ENCODE measurements around the gene HERPUD2.
"Not testable (repeated sequence)": the region's sequence is repeated elsewhere in the genome, so short reads cannot be mapped to it uniquely, and the experiment has no call there.

The HERPUD2 gene

DNA sequence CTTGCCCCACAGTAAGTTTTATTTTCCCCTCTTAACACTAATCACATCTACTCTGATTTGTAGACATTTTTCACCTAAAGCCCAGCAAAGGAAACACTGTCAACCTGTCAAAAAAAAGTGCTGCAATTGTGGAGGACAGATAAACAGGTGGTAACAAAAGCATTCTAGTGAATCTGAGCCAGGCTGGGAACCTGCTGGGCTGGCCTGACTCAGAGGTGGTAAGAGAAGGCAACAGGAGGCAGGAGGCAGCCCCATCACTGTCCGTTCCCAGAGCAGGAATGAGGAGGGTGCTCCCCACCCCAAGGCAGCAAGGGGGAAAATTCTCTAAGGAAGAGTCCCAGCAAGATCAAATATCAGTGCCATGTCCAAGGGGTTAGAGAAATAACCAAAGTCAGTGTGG lies 19.5 kb upstream of the HERPUD2 start:
- no peak for DNase-seq (ENCODE audit: low read depth)

DNA sequence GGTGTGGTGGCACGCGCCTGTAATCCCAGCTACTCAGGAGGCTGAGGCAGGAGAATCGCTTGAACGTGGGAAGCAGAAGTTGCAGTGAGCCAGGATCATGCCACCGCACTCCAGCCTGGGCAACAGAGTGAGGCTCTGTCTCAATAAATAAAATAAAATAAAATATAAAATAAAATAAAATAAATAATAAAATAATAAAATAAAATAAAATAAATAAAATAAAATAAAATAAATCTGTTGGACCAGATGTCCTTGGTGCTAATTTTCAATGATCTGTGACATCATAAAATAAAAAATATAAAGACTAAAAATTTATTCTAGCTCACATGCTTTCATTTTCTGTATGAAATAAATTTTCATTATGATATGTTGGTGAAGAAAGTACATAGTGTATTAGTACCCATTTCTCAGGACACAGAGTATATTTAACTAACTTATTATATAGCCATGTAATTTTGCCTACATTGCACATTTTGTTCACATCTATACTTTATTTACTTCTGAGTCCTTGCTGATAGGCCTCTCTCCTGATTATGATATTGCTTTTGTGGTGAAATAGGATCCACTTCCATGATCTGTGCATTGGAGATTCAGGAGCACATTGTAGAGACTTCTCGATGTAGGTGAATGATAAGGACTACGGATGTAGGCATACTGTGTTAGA lies 17.8 kb upstream of the HERPUD2 start:
- no peak for DNase-seq (ENCODE audit: low read depth)

DNA sequence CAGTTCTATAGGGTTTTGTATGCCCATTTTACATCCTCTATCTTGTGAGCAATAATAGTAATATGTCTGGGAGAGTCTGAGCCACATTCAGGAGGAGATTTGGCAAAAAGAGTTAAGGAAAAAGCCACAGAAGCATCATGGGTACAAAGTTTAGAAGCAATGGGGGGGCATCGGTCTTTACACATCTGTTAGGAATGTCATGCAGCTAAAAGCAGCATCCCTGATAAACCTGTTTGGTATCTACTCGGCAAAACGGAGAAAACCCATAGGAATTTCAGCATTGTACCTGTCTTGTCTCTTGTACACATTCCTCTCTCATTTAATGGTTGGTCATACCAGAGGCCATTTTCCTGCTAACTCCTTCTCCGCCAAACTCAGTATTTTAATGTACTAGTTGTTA lies 12.5 kb upstream of the HERPUD2 start:
- DNase-seq (ENCODE audit: low read depth), result no peak

DNA sequence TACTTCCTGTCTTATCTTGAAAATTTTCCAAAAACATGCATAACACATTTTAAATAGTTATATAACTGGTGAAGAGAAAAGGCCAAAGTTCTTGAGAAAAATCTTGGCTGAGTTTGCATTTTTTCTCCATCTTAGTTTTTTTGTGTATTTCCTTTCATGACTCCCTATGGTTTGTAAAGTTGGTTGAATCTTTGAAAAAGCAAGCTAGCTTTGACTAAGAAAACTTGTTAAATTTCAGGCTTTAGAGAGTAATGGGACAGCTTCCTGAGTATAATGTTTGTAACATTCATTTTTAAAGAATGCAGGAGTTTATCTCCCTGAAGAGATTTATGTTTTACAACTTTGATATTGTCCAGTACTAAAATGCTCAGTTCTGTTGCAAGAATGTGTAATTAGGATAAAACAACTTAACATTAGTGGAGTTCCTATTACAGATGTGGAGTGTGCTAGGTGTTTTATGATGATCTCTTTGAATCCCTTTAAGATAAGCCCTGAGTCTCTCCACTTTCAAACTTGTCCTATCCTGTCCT lies 11.1 kb upstream of the HERPUD2 start:
- no peak for DNase-seq (ENCODE audit: low read depth)

DNA sequence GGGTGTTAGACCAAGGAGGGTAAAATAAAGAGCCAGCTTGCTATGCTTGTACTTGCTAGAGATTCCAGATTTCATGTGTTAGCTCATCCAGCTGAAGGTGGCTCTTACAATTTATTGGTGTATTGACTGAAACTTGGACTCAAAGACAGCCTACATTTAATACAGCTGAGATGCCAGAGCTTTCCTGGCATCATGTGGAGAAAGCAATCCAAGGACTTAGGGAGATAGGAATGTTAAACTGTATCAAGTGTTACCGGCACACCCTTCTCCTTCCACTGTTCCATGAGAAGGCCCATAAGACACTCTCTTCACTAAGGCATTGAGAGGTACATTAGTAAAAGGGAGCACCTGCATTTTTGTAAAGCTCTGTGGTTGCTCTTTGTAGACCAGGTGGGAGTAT lies 9.3 kb upstream of the HERPUD2 start:
- DNase-seq (ENCODE audit: low read depth), result no peak

DNA sequence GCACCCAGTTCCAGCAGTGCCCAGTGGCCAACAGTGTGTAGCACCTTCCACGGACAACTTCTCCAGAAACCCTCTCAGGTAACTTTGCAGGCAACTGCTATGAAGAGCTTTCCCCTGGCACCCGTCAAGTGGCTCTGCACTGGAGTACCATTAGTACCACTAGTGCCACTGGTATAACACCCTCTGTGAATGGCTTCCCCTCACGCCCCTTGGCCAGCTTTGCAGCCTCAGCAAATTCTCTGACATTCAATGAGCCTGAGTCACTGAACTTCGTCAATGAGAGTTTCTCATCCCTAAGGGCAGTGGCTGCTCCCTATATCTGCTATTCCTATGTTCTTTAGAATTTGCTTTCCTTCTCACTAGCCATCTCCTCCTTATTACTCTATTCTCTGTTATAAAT lies 7.6 kb upstream of the HERPUD2 start:
- no peak for DNase-seq (ENCODE audit: low read depth)

DNA sequence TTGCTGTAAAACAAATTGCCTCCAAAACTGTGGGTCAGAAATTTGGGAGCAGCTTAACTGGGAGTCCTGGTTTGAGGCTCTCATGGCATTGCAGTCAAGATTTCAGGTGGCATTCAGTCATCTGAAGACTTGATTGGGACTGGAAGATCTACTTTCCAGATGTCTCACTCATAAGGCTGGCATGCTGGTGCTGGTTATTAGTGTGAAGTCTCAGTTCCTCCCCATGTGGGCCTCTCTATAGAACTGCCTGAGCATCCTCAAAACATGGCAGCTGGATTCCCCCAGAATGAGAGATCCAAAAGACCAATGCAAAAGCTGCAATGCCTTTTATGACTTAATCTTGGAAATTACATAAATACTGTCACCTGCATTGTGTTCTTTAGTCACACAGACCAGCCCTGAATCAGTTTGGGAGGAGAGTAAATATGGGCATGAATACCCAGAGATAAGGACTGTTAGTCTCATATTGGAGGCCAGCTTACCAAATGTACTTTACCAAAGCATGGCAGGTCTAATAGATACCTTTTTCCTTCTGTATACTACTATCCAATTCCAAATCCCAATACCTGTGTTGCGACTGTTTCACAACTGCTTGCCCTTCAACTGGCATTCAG lies 6.5 kb upstream of the HERPUD2 start:
- no peak for DNase-seq (ENCODE audit: low read depth)

DNA sequence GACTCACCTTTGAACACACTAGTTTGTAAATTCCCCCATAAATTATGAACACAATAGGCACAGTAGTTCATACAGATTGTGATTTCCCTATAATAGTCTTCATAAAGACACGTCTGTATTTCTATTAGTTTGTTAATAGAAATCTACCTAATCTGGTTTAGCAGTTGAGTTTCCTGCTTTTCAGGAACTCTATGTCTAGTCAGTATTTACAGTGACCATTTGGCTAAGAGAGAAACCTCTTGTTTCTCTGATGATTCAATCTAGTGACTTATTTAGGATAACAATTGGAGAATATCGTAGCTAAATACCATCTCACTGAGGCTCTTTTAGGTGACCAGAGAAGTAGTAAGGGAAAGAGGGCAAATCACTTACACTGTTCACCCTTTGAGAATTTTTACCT lies 5.9 kb upstream of the HERPUD2 start:
- no peak for DNase-seq (ENCODE audit: low read depth)

DNA sequence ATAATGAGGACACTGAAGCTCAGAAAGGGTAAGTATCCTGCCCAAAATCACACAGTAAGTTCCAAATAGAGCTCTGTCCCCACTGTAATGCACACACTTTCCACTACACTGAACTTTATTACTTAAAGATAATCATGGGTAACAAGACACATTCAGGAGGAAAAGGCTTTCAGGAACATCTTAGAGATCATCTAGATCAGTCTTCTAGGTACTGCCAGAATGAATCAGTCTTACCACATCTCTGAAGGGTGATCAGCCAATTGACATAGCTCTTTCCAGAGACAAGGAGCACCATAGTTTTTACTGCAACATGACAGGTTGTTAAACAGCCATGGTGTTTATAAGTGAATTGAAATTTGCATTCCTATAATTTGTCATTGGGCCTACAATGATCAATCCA lies 5.4 kb upstream of the HERPUD2 start:
- DNase-seq (ENCODE audit: low read depth), result no peak

DNA sequence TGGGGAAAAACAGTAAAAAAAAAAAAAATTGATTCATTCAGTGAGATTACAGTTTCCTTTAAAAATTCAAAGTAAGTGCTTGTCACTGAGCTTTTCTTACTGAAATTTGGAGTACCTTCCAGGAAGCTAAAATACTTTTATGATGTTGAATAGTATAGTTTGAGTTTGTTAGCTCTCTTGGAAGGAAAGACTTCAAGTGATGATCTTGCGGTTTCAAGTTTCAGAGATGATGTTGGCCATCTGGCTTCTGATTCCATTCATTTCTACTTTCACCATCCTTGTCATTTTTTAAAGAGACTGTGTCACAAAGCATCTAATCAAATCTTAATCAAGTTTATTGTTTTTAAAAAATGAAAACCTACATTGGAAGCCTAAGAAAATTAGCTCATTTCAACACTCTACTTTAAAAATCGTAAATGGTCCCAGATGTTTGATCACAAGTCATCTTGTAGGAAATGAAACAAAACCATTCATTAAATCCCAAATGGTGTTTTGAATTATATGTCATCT lies 4.9 kb upstream of the HERPUD2 start:
- DNase-seq (ENCODE audit: low read depth), result no peak

DNA sequence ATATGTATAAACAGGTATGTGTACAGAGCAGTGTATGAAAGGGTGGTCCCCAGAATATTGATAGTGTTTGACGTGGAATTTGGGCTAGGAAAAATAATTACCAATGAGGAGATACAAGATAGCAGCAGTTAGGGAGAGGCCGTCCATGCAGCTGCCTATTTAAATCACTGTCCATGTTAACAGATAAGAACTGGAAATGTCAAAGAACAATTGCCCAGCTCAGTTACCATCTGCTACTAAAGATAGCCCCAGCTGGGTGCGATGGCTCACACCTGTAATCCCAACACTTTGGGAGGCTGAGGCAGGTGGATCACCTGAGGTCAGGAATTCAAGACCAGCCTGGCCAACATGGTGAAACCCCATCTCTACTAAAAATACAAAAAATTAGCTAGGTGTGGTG lies 3.4 kb upstream of the HERPUD2 start:
- not testable (repeated sequence) for DNase-seq (ENCODE audit: low read depth)

DNA sequence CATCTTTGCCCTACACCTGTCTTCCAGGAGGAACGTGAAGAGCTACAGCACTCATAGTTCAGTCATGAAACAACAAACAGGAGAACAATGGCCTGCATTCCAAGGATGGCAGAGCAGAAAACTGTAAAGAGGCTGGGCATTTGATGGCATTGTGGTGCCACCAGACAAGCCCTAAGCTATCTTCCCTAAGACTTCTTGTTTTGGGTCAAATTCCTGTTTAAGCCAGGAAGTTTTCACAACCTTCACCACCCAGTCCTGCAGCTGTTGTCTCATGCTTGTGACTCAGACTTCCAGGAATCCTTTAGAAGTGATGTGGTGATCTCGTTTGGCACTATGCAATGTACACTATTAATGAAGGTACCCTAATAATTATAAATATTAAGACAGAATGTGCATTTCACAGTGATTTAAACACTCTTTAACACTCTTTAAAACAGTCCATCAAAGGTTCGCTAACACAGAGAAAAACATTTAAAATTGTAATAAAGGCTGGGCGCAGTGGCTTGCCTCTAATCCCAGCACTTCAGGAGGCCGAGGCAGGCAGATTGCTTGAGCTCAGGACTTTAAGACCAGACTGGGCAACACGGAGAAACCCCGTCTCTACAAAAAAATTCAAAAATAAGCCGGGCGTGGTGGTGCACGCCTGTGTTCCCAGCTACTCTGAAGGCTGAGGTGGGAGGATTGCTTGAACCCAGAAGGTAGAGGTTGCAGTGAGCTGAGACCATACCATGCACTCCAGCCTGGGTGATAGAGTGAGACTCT lies 2.7 kb upstream of the HERPUD2 start:
- DNase-seq (ENCODE audit: low read depth), result no peak

DNA sequence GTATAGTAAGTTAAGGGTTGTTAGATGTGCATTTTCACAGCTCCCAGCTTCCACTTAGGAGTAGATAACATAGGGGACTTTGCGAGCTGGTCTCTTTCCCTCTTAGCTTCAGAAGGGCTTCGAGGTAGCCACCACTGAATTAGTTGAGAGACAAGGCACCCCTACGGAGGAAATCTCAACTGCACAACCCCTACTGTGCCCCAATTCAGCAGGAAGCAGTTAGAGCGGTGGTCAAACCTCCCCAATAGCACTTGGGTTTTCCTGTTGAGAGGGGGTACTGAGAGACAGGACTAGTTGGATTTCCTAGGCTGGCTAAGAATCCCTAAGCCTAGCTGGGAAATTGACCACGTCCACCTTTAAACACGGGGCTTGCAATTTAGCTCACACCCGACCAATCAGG lies 1.1 kb upstream of the HERPUD2 start:
- DNase-seq (ENCODE audit: low read depth), result no peak

DNA sequence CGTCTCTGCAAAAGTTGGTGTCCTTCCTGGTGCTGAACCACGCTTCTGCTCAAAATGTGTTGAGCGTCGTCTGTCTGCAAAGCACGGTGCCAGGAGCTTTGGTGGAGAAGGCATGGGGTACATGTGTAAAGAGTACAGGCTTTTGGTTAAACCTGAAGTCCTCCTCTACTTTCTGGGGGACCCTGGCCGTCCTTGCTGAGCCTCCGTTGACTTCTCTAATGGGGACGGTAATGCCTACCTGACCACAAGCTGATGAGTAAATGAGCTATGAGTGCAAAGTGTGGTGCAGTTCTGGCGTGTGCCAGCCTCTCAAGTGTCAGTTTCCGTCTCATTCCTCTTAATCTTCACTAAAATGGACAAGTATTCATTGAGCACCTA lies 527 bp upstream of the HERPUD2 start:
- no peak for DNase-seq (ENCODE audit: low read depth)

DNA sequence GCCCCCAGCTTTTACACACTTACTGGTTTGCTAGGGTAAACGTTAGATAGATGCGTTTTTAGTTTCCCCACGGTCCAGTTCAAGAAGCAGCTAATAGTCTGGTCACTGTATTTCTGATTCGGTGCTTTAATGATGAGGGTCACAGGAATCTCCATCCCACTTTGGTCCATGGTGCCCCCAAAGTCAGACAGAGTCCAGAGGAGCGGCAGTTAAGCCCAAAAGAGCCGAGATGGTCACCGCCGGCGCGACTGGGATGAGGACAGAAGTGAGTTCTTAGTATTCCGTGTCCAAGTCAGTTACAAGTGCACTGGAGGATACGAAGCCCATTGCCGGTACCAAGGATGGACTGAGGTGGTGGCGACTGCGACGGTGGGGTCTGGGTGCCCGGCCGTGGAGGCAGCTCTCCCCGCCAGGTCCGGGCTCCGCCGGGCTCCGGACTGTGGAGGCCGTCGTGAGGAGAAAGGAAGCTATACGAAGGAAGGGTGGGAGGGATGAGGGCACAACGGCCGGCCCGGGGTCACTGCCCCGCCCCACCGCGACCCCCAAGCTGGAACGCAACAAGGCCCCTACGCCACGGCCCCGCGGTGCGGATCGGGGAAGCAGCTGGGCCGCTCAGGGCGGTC lies 663 bp downstream of the HERPUD2 start:
- no peak for DNase-seq (ENCODE audit: low read depth)

DNA sequence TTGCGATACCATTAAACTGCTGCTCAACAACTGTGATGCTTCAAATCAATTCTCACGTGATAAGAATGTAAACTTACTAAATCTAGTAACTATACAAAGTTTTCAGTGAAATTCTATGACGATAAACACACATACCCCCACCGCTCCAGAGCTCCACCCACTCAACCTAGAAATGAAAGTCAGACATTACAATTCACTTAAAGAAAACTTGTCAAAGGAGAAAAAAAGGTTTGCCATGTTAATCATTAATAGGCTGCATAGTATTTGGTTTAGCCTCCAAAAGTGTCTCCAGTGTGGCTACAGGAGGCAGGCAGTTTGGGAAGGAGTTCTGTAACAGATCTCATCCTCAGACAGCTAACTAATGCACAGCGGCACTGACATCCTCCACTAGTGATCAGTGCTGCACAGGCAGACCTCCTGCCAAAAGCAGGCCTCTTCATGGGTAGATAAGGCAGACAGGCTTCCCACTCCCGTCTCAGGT lies 3.1 kb downstream of the HERPUD2 start:
- DNase-seq (ENCODE audit: low read depth), result no peak

DNA sequence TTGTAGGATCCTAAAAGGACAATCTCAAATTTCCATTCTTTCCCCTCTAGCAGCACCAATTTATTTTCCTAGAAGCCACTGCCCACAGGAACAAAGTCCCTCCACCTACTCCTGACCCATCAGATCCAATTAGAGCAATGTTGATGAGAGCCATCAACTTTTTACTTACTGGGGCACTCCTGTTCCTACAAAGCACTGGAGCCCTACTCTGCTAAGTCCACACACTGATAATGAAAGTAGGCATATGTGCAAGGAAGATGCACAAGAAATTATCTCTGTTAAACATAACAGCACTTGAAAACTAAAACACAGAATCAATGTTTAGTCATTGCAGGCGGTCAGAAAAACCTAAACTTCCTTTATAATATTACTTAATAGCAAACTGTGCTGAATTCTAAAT lies 3.6 kb downstream of the HERPUD2 start:
- DNase-seq (ENCODE audit: low read depth), result no peak

DNA sequence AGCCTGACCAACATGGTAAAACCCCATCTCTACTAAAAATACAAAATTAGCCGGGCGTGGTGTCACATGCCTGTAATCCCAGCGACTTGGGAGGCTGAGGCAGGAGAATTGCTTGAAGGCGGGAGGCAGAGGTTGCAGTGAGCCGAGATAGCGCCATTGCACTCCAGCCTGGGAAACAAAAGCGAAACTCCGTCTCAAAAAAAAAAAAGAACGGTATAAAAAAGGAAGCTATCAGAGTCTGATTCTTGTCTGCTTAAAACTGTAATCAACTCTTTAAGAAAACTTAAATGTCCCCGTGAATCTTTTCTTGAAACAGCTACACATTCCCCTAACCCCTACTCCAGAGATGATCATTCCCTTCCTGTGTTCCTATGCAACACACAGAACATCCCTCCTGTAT lies 4.3 kb downstream of the HERPUD2 start:
- DNase-seq (ENCODE audit: low read depth), result not testable (repeated sequence)

DNA sequence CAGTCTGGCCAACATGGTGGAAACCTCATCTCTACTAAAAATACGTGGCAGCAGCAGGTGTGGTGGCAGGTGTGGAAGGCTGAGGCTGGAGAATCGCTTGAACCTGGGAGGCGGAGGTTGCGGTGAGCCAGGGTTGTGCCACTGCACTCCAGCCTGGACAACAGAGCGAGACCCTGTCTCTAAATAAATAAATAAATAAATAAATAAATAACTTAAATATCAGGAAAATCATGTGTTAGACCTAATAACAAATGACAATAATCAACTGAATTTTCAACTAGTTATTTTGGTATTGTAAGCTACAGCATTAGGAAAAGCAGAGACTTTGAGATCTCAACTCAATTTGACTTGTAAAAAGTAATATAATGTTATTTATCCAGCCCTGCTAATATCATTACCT lies 9.2 kb downstream of the HERPUD2 start:
- no peak for DNase-seq (ENCODE audit: low read depth)

DNA sequence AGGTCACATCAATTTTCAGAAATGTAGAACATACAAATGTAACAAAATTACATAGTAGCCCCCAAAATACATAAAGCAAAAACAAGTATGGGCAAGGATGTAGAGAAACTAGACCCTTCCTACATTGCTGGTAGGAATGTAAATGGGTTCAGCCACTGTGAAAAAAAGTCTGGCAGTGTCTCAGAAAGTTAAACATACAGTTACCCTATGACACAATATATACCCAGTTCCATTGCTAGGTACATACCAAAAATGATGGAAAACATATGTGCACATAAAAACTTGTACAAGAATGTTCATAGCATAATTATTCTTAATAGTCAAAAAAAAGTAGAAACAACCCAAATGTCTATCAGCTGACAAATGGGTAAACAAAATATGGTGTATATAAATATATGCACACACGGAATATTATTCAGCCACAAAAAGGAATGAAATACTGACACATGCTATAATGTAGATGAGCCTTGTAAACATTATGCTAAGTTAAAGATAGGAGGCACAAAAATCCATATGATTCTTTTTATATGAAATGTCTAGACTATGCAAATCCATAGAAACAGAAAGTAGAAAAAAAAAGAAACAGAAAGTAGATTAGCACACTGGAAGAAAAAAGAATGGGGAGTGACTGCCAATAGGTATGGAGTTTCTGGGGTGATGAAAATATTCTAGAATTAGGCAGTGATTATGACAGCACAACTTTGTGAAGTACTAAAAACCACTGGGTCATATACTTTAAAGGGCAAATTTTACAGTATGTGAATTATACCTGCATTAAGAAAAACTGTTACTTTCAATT lies 13.5 kb downstream of the HERPUD2 start:
- DNase-seq (ENCODE audit: low read depth), result no peak

DNA sequence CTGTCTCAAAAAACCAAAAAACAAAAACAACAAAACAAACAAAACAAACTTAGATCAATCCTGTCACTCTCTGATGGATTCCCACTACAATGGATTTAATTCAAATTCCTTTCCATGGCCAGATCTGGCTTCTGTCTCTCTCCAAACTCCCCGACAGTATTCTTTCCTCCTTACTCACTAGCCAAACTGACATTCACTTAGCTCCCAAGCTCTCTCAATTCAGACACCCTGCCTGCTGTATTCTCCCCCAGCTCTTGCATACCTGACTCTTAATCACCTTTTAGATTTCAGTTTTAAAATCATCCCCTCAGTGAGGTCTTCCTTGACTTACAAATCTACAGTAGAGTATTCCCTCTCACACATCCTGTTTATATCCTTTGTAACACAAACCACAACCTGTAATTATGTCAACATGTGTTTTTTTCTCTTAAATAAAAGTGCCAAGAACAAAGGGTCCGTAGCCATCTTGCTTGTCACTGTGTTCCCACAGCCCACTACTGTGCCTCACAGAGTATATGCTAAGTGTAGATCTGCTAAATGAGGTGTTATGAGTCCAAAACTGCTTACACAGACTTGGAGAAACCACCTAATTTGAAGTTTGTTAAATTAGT lies 14.4 kb downstream of the HERPUD2 start:
- DNase-seq (ENCODE audit: low read depth), result no peak
